Smooth muscle cell of bladder (primary cell): Measurements from ENCODE around the gene TUT7. TPM values are rescaled to one million over a fixed set of nuclear protein-coding genes. Genes with fewer than 3 reads are reported as not detected.

Source experiments
- total RNA-seq: library from RNA; depleted of rRNA; stranded (reverse); fragments of >200 nt; gene quantifications from 2 replicates; pipeline ENCODE4 v1.2.3, GENCODE V29; 2014

TUT7 gene, protein sequence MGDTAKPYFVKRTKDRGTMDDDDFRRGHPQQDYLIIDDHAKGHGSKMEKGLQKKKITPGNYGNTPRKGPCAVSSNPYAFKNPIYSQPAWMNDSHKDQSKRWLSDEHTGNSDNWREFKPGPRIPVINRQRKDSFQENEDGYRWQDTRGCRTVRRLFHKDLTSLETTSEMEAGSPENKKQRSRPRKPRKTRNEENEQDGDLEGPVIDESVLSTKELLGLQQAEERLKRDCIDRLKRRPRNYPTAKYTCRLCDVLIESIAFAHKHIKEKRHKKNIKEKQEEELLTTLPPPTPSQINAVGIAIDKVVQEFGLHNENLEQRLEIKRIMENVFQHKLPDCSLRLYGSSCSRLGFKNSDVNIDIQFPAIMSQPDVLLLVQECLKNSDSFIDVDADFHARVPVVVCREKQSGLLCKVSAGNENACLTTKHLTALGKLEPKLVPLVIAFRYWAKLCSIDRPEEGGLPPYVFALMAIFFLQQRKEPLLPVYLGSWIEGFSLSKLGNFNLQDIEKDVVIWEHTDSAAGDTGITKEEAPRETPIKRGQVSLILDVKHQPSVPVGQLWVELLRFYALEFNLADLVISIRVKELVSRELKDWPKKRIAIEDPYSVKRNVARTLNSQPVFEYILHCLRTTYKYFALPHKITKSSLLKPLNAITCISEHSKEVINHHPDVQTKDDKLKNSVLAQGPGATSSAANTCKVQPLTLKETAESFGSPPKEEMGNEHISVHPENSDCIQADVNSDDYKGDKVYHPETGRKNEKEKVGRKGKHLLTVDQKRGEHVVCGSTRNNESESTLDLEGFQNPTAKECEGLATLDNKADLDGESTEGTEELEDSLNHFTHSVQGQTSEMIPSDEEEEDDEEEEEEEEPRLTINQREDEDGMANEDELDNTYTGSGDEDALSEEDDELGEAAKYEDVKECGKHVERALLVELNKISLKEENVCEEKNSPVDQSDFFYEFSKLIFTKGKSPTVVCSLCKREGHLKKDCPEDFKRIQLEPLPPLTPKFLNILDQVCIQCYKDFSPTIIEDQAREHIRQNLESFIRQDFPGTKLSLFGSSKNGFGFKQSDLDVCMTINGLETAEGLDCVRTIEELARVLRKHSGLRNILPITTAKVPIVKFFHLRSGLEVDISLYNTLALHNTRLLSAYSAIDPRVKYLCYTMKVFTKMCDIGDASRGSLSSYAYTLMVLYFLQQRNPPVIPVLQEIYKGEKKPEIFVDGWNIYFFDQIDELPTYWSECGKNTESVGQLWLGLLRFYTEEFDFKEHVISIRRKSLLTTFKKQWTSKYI (N-terminal part only)
- 32.0 and 51.9 TPM in 2 replicates for total RNA-seq

DNA sequence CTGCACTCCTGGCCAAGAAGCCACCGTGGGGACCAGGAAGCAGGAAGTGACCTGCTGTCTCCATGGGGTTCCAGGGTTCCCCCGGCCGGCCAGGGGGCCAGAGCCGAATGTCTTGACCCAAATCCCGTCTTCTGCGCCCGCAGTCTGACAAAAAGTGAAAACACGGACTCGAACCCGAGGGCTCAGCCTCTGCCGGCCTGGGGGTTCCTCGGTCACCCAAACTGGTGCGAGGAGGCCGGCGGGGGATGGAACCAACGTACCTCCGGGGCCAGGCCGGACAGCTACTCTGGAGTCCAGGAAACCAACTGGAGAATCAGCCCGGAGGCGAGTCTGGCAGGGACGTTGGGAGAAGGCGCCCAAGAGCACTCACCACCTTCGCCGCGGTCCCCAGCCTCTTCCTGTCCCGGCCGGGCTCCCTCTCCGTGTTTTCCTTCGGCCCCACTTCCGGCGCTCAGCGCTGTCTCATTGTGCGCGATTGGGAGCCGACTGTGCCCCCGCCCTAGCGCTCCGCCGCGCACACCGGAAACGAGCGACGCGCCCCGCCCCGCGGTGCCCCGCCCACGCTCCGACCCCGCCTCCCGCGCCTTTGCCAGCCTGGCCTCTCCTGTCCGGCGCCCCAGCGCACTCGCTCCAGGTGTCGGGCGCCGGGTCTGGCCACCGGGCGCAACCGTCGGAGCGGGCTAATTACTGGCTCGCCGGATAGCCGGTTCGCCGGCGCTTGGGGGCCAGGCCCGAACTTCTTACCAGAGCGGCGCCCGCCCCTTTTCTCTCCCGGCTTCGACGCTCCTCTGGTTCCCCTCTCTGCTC is at the start of gene TUT7:
Gene TUT7 (minus strand): TSS at position 400 of the 807 bp plus-strand sequence. CDS start 1,211 bp downstream, outside the sequence.

DNA sequence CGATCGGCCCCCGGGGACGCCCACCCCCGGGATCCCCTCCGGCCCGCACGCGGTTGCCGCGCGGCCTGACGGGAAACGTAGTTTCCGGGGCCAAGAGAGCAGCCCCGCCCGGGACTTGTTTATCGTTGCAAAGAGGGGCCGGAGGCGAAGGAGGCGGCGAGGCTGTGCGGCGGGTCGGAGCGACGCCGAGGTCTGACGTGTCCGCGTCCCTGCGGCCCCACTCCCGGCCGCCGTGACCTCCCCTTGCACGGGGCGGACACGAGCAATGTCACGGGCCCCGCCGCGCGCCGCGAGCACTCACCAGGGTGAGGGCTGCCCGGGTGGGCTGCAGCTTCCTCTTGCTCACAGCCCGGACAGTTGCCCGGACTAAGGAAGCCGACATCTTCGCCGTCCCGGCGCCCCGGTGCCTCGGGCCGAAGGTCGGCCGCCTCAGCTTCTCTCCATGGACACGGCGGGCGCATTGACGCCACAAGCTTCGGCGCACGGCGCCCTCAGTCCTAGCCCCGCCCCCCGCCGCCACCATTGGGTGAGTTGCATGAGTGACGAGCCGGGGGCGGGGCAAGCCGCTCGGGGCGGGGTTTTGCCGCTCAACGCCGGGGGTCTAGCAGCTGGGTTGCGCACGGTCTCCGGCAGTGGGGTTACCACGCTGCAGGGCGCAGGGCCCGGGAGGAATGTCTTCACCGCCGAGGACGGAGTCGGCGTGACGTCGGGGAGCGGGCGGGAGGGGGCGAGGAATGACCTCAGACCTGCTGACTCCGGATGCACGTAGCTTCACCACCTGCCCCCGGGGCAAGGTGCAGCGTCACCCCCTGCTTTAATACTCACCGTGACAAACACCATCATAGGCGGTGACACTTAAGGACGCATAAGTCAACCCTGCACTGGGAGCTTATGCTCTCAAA is 71.9 kb downstream of the TUT7 start, which contains the start of gene ISCA1:
Gene ISCA1 (minus strand): TSS at position 462 of the 902 bp plus-strand sequence. CDS start 80 bp downstream, at position 382.

DNA sequence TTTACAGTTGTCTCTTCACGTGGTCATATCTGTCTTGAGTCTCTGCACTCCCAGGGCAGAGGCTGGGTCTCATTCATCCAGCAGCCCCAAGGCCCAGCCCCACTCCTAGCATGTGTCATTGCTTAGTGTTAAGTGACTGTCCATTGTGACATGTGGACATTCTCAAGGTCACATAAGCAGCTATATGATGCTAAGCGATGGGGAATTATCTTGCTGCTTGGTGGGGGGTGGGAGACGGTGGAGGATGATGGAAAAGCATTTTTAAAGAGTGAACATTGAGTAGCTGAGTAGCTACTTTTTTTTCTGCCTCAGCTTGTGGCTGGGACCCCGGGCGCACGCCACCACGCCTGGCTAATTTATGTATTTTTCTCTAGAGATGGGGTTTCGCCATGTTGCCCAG is 94.7 kb downstream of the TUT7 start, which contains the start of gene C9orf153:
Gene C9orf153 (minus strand): TSS at position 101 of the 400 bp plus-strand sequence. CDS start 30,054 bp downstream, outside the sequence.

Other genes starting within 250 kb of the TUT7 start
- 0.18 and 0.43 TPM in 2 replicates for gene C9orf153, start 94.8 kb downstream of the TUT7 start, total RNA-seq
- 17.6 and 25.2 TPM in 2 replicates for gene ISCA1, start 71.9 kb downstream of the TUT7 start, total RNA-seq